Effector memory CD8-positive, alpha-beta T cell (primary cell): ENCODE measurements around the gene RPL31.

Source experiments
- ATAC-seq: fragments of 150-1000 bp; cut with Tn5 transposase; replicated peaks from 2 replicates; pipeline ENCODE4 v1.10.0; 2021; ENCODE audit warnings: mild to moderate bottlenecking, moderate library complexity
- DNase-seq, 3 experiments: peaks; one replicate each; pipeline ENCODE4 v3.0.0; 2021
- H3K27ac Mint-ChIP-seq, 2 donors: one replicate each; pipeline ENCODE4 v1.8.0; 2022; ENCODE audit warnings: mild to moderate bottlenecking in 2 of 2, mixed read lengths in 2 of 2, moderate library complexity in 2 of 2
- H3K27me3 Mint-ChIP-seq, 2 donors: one replicate each; pipeline ENCODE4 v1.8.0; 2022; ENCODE audit warnings: mixed read lengths in 2 of 2
- H3K36me3 Mint-ChIP-seq: one replicate; pipeline ENCODE4 v1.8.0; 2022; ENCODE audit warnings: mild to moderate bottlenecking, moderate library complexity, mixed read lengths; ENCODE audit not compliant: insufficient read depth
- H3K4me1 Mint-ChIP-seq, 2 donors: one replicate each; pipeline ENCODE4 v1.8.0; 2022; ENCODE audit warnings: low read depth in 2 of 2, mixed read lengths in 2 of 2
- H3K4me3 Mint-ChIP-seq, 2 donors: one replicate each; pipeline ENCODE4 v1.8.0; 2022; ENCODE audit warnings: mild to moderate bottlenecking in 2 of 2, mixed read lengths in 2 of 2, moderate library complexity in 2 of 2
- H3K9me3 Mint-ChIP-seq, 2 donors: one replicate each; pipeline ENCODE4 v1.8.0; 2022; ENCODE audit warnings: mixed read lengths in 2 of 2

RPL31 gene

GRCh38 chr2:100981011-100981410, 21.1 kb upstream of the RPL31 start:
- no peak for ATAC-seq
- Mint-ChIP-seq H3K27me3 (peaks cover 12 to 35% of the 10 kb centered on the region in 2 donors), H3K4me3 (no peak overlapping the region), H3K4me1 (peaks cover 4 to 5% of the 10 kb centered on the region in 2 donors), H3K9me3 (no peaks in the 10 kb centered on the region), H3K27ac (no peak overlapping the region), H3K36me3 (no peaks in the 10 kb centered on the region)
- DNase-seq, result no peak

GRCh38 chr2:100982431-100982861, 19.6 kb upstream of the RPL31 start:
- no peak for ATAC-seq
- Mint-ChIP-seq H3K4me3 (no peak overlapping the region), H3K9me3 (no peaks in the 10 kb centered on the region), H3K36me3 (no peaks in the 10 kb centered on the region), H3K4me1 (peaks cover 2 to 5% of the 10 kb centered on the region in 2 donors), H3K27ac (no peak overlapping the region), H3K27me3 (peaks cover 6 to 23% of the 10 kb centered on the region in 2 donors)
- no peak for DNase-seq

GRCh38 chr2:100983201-100983600, 18.9 kb upstream of the RPL31 start:
- Mint-ChIP-seq H3K27me3 (peaks cover 6 to 17% of the 10 kb centered on the region in 2 donors), H3K36me3 (no peaks in the 10 kb centered on the region), H3K27ac (no peak overlapping the region), H3K9me3 (no peaks in the 10 kb centered on the region), H3K4me1 (peaks cover 2 to 5% of the 10 kb centered on the region in 2 donors), H3K4me3 (no peak overlapping the region)
- ATAC-seq, result no peak
- DNase-seq, result no peak

DNA sequence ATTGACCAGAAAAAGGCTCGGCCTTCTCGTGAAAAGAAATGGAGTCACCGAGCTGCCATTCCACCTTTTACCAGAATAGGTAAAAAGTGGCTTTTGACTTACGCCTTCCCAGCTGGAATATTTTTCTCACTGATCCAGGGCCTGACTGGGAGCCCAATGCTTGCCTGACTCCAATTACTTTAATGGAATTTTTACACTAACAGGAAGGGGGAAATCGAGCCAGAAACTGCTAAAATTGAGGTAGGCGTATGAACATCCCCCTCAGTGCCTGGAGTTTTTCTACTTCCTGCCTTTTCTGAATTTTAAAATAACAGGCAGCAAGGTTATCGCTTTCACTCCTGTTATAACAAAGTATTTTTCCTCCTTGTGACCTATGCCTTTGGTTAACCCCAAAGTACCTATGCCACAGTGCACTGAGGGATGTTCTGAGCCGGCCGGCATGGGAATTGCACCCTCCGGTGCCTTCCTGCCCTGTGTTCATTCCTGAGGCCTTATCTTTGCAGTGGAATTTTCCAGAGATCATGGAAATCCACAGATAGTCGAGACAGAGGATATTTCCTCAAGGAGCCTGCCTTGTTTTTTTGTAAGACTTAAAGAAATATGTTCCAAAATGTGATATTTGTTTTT, 18.3 kb upstream of the RPL31 start:
- no peak overlapping the region for H3K27ac Mint-ChIP-seq
- DNase-seq (no peak), ATAC-seq (no peak)
- H3K36me3 Mint-ChIP-seq, result no peaks in the 10 kb centered on the region
- no peaks in the 10 kb centered on the region for H3K9me3 Mint-ChIP-seq
- no peak overlapping the region for H3K4me3 Mint-ChIP-seq
- H3K27me3 Mint-ChIP-seq, result peaks cover 6 to 17% of the 10 kb centered on the region in 2 donors
- peaks cover 2 to 5% of the 10 kb centered on the region in 2 donors for H3K4me1 Mint-ChIP-seq

DNA sequence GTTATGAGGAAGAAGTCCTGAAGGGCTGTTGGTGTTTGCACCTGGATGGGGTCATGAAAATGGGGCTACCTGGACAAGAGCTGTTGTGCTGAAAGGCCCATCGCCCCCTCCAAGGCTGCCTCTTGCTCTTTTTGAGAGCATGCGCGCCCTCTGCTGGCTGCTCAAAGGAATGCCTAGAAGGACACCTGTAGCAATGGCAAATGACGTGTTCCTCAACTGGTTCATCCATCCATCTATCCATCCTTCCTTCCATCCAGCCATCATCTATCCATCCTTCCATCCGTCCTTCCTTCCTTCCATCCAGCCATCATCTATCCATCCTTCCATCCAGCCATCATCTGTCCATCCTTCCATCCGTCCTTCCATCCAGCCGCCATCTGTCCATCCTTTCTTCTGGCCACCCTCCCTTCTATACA, 17.2 kb upstream of the RPL31 start:
- DNase-seq, result peak; percentile 67 to 72 (median 68)
- H3K9me3 Mint-ChIP-seq, result no peaks in the 10 kb centered on the region
- peaks cover 2 to 5% of the 10 kb centered on the region in 2 donors for H3K4me1 Mint-ChIP-seq
- no peaks in the 10 kb centered on the region for H3K36me3 Mint-ChIP-seq
- H3K27me3 Mint-ChIP-seq, result peaks cover 6 to 17% of the 10 kb centered on the region in 2 donors
- no peak overlapping the region for H3K4me3 Mint-ChIP-seq
- peak; percentile 80 for ATAC-seq
- H3K27ac Mint-ChIP-seq, result peak overlapping the region in 1 of 2 donors; percentile 20

DNA sequence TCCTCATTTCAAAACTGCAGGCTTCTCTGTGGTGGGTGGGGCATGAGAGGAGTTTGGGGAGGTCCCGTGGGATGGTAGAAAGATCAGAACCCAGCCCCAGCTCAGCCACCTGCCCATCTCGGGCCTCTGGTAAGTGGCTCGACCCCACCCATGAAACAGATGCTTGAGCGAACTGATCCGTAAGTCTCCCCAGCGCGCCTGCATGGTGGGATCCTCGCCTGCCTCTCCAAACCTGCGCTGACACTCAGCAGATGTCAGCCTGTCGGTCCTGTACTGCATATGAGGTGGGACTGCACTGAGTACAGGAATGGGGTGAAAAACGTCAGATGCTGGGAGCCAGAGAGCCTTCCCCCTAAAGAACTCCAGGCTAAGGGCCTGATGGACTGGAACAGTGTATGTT, 15.9 kb upstream of the RPL31 start:
- H3K4me1 Mint-ChIP-seq, result peaks cover 2 to 5% of the 10 kb centered on the region in 2 donors
- ATAC-seq, result no peak
- no peaks in the 10 kb centered on the region for H3K36me3 Mint-ChIP-seq
- H3K27me3 Mint-ChIP-seq, result peaks cover 1 to 17% of the 10 kb centered on the region in 2 donors
- no peak overlapping the region for H3K4me3 Mint-ChIP-seq
- no peaks in the 10 kb centered on the region for H3K9me3 Mint-ChIP-seq
- H3K27ac Mint-ChIP-seq, result no peak overlapping the region
- DNase-seq, result no peak

DNA sequence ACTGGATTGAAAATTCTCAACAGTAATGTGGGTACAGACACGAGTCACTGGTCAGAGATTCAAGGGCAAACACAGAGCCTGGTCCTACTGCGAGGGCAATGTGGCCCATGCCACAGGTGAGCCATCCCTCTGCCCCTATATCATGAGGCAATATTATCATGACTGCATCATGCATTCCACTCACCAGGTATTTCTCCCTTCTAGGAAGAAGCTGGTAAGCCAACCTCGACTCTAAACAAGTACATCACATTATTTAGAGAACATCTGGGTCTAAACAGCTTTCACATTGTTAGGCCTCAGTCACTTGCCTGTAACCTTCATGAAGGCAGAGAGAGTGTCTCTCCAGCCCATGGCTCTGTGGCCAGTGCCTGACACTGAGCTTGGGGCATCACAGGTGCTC, 14.6 kb upstream of the RPL31 start:
- no peak for DNase-seq
- no peak overlapping the region for H3K4me3 Mint-ChIP-seq
- peaks cover 2 to 5% of the 10 kb centered on the region in 2 donors for H3K4me1 Mint-ChIP-seq
- no peak for ATAC-seq
- no peak overlapping the region for H3K27ac Mint-ChIP-seq
- no peaks in the 10 kb centered on the region for H3K36me3 Mint-ChIP-seq
- peaks cover 0 to 4% of the 10 kb centered on the region in 2 donors for H3K27me3 Mint-ChIP-seq
- no peaks in the 10 kb centered on the region for H3K9me3 Mint-ChIP-seq

DNA sequence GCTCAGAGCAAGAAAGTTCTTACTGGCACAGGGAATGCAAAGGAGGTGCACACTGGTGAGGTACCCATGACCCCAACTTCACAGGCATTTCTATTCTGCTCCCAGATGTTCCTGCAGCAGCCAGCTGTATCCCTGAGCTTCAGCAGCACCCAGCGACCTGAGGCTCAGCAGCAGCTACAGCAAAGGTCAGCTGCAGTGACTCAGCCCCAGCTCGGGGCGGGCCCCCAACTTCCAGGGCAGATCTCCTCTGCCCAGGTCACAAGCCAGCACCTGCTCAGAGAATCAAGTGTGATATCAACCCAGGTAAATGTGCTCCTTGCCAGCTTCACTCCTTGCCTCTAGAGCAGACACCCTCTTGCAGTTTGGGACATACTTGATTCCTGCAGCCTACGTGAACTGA, 14.1 kb upstream of the RPL31 start:
- no peak for ATAC-seq
- Mint-ChIP-seq H3K9me3 (no peaks in the 10 kb centered on the region), H3K27me3 (no peaks in the 10 kb centered on the region), H3K4me3 (no peak overlapping the region), H3K4me1 (peaks cover 2 to 5% of the 10 kb centered on the region in 2 donors), H3K27ac (no peak overlapping the region), H3K36me3 (no peaks in the 10 kb centered on the region)
- no peak for DNase-seq

DNA sequence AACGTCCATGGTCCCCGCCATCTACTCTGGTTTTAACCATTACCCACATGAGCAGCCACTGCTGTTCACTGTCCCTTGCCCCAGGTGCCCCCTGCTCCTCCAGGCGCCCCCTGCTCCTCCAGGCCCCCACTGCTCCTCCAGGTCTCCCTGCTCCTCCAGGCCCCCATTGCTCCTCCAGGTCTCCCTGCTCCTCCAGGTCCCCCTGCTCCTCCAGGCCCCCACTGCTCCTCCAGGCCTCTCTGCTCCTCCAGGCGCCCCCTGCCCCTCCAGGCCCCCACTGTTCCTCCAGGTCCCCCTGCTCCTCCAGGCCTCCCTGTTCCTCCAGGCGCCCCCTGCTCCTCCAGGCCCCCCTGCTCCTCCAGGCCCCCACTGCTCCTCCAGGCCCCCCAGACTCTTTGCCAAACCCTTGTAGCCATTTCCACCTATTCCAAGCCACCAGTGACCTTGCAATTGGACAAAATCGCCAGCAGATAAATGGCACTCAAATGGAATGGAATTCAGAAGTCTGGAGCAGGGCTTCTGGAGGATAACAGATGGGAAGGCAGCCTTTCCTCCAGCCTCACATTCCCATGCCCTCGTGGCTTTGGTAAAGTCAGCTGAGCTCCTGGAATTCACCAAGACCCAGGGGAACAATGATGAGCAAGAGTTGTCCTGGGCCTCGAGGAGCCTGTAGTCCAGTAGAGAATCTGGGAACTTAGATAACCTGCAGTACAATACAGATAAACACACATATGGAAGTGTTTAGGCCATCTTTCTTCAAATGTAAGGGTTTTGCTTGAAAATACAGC, 13.3 kb upstream of the RPL31 start:
- H3K27me3 Mint-ChIP-seq, result no peaks in the 10 kb centered on the region
- no peak overlapping the region for H3K27ac Mint-ChIP-seq
- H3K9me3 Mint-ChIP-seq, result no peaks in the 10 kb centered on the region
- no peak for ATAC-seq
- H3K4me3 Mint-ChIP-seq, result no peak overlapping the region
- peaks cover 2 to 5% of the 10 kb centered on the region in 2 donors for H3K4me1 Mint-ChIP-seq
- DNase-seq, result no peak
- no peaks in the 10 kb centered on the region for H3K36me3 Mint-ChIP-seq

DNA sequence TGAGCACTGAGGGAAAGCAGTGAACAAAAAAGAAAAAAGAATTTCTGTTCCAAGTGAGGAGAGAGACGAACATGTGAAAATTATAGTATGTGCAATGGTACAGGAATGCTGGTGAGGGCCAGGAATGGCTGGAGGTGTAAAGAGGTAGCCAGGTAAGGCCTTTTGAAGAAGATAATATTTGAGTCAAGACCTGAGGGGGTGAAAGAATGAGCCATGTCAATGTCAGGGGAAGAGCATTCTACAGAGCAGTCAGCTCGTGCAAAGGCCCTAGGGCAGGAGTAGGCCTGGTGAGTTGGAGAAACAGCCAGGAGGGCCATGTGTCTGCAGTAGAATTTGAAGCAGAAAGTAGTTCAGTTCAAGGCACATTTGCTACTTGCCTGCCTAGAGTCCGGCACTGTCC, 12.4 kb upstream of the RPL31 start:
- no peak overlapping the region for H3K4me3 Mint-ChIP-seq
- H3K4me1 Mint-ChIP-seq, result peaks cover 2 to 5% of the 10 kb centered on the region in 2 donors
- no peaks in the 10 kb centered on the region for H3K9me3 Mint-ChIP-seq
- no peaks in the 10 kb centered on the region for H3K36me3 Mint-ChIP-seq
- no peak for DNase-seq
- no peak for ATAC-seq
- no peak overlapping the region for H3K27ac Mint-ChIP-seq
- H3K27me3 Mint-ChIP-seq, result no peaks in the 10 kb centered on the region

DNA sequence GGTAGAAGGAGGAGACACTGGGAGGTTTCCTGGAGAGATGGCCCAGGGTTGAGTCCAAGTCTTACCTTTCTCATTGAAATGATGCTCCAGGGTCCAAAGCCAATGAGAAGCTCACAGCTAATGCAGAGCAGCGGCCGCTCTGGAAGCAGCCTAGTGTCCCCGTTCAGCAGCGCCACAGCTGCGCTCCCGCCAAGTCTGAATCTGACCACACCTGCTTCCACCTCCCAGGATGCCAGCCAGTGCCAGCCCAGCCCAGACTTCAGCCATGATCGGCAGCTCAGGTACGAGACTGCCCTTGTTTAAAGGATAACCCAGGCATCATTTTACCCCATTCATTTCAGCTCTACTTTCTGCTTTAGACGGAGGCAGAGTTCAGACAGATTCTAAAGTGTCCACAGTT, 11.9 kb upstream of the RPL31 start:
- Mint-ChIP-seq H3K4me3 (no peak overlapping the region), H3K27ac (no peak overlapping the region), H3K36me3 (no peaks in the 10 kb centered on the region), H3K9me3 (no peaks in the 10 kb centered on the region), H3K4me1 (peaks cover 0 to under 1% of the 10 kb centered on the region in 2 donors), H3K27me3 (no peaks in the 10 kb centered on the region)
- ATAC-seq (no peak), DNase-seq (no peak)

GRCh38 chr2:100990650-100991403, 11.3 kb upstream of the RPL31 start:
- Mint-ChIP-seq H3K4me1 (no peaks in the 10 kb centered on the region), H3K36me3 (no peaks in the 10 kb centered on the region), H3K27me3 (no peaks in the 10 kb centered on the region), H3K4me3 (no peak overlapping the region), H3K27ac (no peak overlapping the region), H3K9me3 (no peaks in the 10 kb centered on the region)
- DNase-seq (no peak), ATAC-seq (no peak)

DNA sequence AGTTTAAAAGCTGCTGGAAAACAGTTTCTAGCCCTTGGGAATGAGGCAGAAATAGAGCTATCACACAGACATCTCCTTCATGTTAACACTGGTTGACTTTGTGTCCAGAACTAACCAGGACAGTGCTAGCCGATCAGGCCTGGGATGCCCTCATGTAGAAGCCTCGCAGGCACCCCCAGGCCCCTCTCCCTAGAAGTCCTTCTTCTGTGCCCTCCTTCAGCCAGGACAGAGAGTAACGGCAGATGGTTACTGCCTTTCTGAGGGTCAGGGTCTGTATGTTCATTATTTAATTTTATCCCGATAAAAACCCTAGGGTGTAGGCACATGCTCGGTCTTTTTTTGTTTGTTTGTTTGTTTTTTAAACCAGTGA, 10.7 kb upstream of the RPL31 start:
- Mint-ChIP-seq H3K27ac (no peak overlapping the region), H3K4me3 (no peak overlapping the region), H3K4me1 (no peaks in the 10 kb centered on the region), H3K9me3 (no peaks in the 10 kb centered on the region), H3K27me3 (no peaks in the 10 kb centered on the region), H3K36me3 (no peaks in the 10 kb centered on the region)
- DNase-seq (no peak), ATAC-seq (no peak)
